Measurements from ENCODE around the gene EPS15. TPM values are rescaled to one million over a fixed set of nuclear protein-coding genes. Genes with fewer than 3 reads are reported as not detected.
"Not testable (repeated sequence)": the region's sequence is repeated elsewhere in the genome, so short reads cannot be mapped to it uniquely, and the experiment has no call there.

EPS15 gene
- 28.9 TPM for total RNA-seq
- 35.3 TPM for polyA plus RNA-seq
- long read RNA-seq, donor 1 = 0 reads
- long read RNA-seq, donor 2, partial matches to known transcripts = 43 of 43 reads
- long read RNA-seq, donor 2, other reads (novel, unspliced or antisense) = 0 of 43 reads
- long read RNA-seq, donor 3, full-length matches to known transcripts = 2 of 2 reads
- long read RNA-seq, donor 3, partial matches to known transcripts = 0 of 2 reads
- long read RNA-seq, donor 3, other reads (novel, unspliced or antisense) = 0 of 2 reads
- long read RNA-seq, donor 4, full-length matches to known transcripts = 1 of 1 reads
- long read RNA-seq, donor 4, partial matches to known transcripts = 0 of 1 reads
- long read RNA-seq, donor 4, other reads (novel, unspliced or antisense) = 0 of 1 reads
- long read RNA-seq, donor 5, full-length matches to known transcripts = 1 of 76 reads
- long read RNA-seq, donor 5, partial matches to known transcripts = 75 of 76 reads
- long read RNA-seq, donor 5, other reads (novel, unspliced or antisense) = 0 of 76 reads
- long read RNA-seq, donor 6 = 0 reads
- long read RNA-seq, donor 7, full-length matches to known transcripts = 4 of 4 reads
- long read RNA-seq, donor 7, partial matches to known transcripts = 0 of 4 reads
- long read RNA-seq, donor 7, other reads (novel, unspliced or antisense) = 0 of 4 reads
- long read RNA-seq, donor 8, full-length matches to known transcripts = 1 of 24 reads
- long read RNA-seq, donor 8, partial matches to known transcripts = 23 of 24 reads
- long read RNA-seq, donor 8, other reads (novel, unspliced or antisense) = 0 of 24 reads
- long read RNA-seq, donor 9, partial matches to known transcripts = 0 of 1 reads
- long read RNA-seq, donor 9, other reads (novel, unspliced or antisense) = 0 of 1 reads
- long read RNA-seq, donor 10, full-length matches to known transcripts = 3 of 3 reads
- long read RNA-seq, donor 10, partial matches to known transcripts = 0 of 3 reads
- long read RNA-seq, donor 10, other reads (novel, unspliced or antisense) = 0 of 3 reads

DNA sequence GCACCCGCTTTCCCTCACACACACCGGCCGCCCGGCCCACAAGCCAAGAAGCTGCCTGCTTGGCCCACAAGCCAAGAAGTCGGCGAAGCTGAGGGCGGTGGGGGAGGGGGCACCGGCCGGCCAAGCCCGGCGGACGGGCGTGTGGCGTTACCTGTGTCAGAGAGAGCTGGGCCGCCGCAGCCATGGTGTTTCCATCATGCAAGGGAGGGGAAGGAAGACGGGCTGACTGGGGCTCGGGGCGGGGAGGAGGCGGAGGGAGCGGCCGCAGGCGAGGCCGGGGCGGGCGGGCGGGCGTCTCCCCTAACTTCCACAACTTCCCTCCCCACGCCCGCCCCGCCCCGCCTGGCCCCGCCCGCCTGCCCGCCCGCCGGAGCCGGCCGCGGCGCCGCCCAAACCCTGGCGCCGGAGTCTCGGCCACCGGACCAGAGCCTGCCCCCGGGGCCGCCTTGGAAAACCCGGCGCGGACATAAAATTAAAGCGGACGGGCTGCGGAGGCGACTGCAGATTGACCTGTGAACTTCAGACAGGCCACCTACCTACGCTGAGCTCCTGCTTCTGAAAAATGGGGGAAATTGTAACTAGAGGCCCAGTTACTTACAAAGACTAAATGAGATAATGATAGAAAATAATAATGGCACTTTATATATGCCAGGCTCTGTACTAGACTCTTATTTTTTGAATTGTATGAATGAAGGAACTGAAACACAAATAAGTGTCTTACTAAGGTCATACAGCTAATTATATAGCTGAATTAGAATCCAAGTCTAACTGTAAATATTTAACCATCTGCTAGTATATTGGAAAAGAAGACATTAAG, at the start of gene EPS15:
Gene EPS15, minus strand, starts transcription at position 219 of the 817 bp plus-strand sequence. Its CDS starts 35 bp downstream, at position 184.
- H3K4me1 ChIP-seq (ENCODE audit: control insufficient read depth in 2 of 2, insufficient read depth in 2 of 2, low read length in 2 of 2) = peaks cover 7 to 14% of the 10 kb centered on the region in 2 donors
- peak within 1 kb of the TSS; percentile 68 to 86 for H3K27ac ChIP-seq (ENCODE audit: low read depth in 1 of 2, low read length in 1 of 2)
- H3K27me3 ChIP-seq (ENCODE audit: control insufficient read depth in 2 of 2, insufficient read depth in 1 of 2, low read length in 1 of 2) = no peaks in the 10 kb centered on the region
- peak in 7 of 9 donors; percentile 57 to 83 (median 60) for DNase-seq (ENCODE audit: low read depth in 6 of 9, low spot score in 9 of 9)
- WGBS = 2% methylated on average over 56 of the region's 56 CpGs
- peak within 1 kb of the TSS; percentile 74 to 80 for H3K4me3 ChIP-seq (ENCODE audit: low read length in 2 of 2)
- H3K9me3 ChIP-seq (ENCODE audit: control insufficient read depth in 2 of 2, insufficient read depth in 1 of 2, low read length in 1 of 2) = no peaks in the 10 kb centered on the region
- no peaks in the 10 kb centered on the region for H3K36me3 ChIP-seq (ENCODE audit: control insufficient read depth in 2 of 2, insufficient read depth in 2 of 2, low read length in 1 of 2)

GRCh38 chr1:51568231-51568935, 49.3 kb upstream of the EPS15 start:
- WGBS = 96% methylated on average over 7 of the region's 7 CpGs
- Histone ChIP-seq H3K4me1 (ENCODE audit: control insufficient read depth in 2 of 2, insufficient read depth in 2 of 2, low read length in 2 of 2) (peaks cover 0 to 7% of the 10 kb centered on the region in 2 donors), H3K36me3 (ENCODE audit: control insufficient read depth in 2 of 2, insufficient read depth in 2 of 2, low read length in 1 of 2) (no peaks in the 10 kb centered on the region), H3K4me3 (ENCODE audit: low read length in 2 of 2) (no peak overlapping the region), H3K27me3 (ENCODE audit: control insufficient read depth in 2 of 2, insufficient read depth in 1 of 2, low read length in 1 of 2) (no peaks in the 10 kb centered on the region), H3K9me3 (ENCODE audit: control insufficient read depth in 2 of 2, insufficient read depth in 1 of 2, low read length in 1 of 2) (no peaks in the 10 kb centered on the region), H3K27ac (ENCODE audit: low read depth in 1 of 2, low read length in 1 of 2) (no peak overlapping the region)
- DNase-seq (ENCODE audit: low read depth in 6 of 9, low spot score in 9 of 9) = no peak

- H3K9me3 ChIP-seq (ENCODE audit: control insufficient read depth in 2 of 2, insufficient read depth in 1 of 2, low read length in 1 of 2) = no peaks in the 10 kb centered on the region
- H3K4me1 ChIP-seq (ENCODE audit: control insufficient read depth in 2 of 2, insufficient read depth in 2 of 2, low read length in 2 of 2) = peaks cover 0 to 7% of the 10 kb centered on the region in 2 donors
- H3K36me3 ChIP-seq (ENCODE audit: control insufficient read depth in 2 of 2, insufficient read depth in 2 of 2, low read length in 1 of 2) = no peaks in the 10 kb centered on the region
- no peaks in the 10 kb centered on the region for H3K27me3 ChIP-seq (ENCODE audit: control insufficient read depth in 2 of 2, insufficient read depth in 1 of 2, low read length in 1 of 2)
- no peak overlapping the region for H3K4me3 ChIP-seq (ENCODE audit: low read length in 2 of 2)
- H3K27ac ChIP-seq (ENCODE audit: low read depth in 1 of 2, low read length in 1 of 2) = no peak overlapping the region
- DNase-seq (ENCODE audit: low read depth in 6 of 9, low spot score in 9 of 9) = no peak
Observed at GRCh38 chr1:51567653-51568052, 48.6 kb upstream of the EPS15 start.

GRCh38 chr1:51566260-51566659, 47.2 kb upstream of the EPS15 start:
- H3K4me3 ChIP-seq (ENCODE audit: low read length in 2 of 2) = no peak overlapping the region
- no peaks in the 10 kb centered on the region for H3K36me3 ChIP-seq (ENCODE audit: control insufficient read depth in 2 of 2, insufficient read depth in 2 of 2, low read length in 1 of 2)
- H3K27me3 ChIP-seq (ENCODE audit: control insufficient read depth in 2 of 2, insufficient read depth in 1 of 2, low read length in 1 of 2) = no peaks in the 10 kb centered on the region
- no peak overlapping the region for H3K27ac ChIP-seq (ENCODE audit: low read depth in 1 of 2, low read length in 1 of 2)
- no peak for DNase-seq (ENCODE audit: low read depth in 6 of 9, low spot score in 9 of 9)
- WGBS = 95% methylated on average over 3 of the region's 3 CpGs
- peaks cover 0 to 7% of the 10 kb centered on the region in 2 donors for H3K4me1 ChIP-seq (ENCODE audit: control insufficient read depth in 2 of 2, insufficient read depth in 2 of 2, low read length in 2 of 2)
- H3K9me3 ChIP-seq (ENCODE audit: control insufficient read depth in 2 of 2, insufficient read depth in 1 of 2, low read length in 1 of 2) = no peaks in the 10 kb centered on the region

GRCh38 chr1:51565009-51565408, 45.9 kb upstream of the EPS15 start:
- no peaks in the 10 kb centered on the region for H3K27me3 ChIP-seq (ENCODE audit: control insufficient read depth in 2 of 2, insufficient read depth in 1 of 2, low read length in 1 of 2)
- H3K4me3 ChIP-seq (ENCODE audit: low read length in 2 of 2) = no peak overlapping the region
- H3K36me3 ChIP-seq (ENCODE audit: control insufficient read depth in 2 of 2, insufficient read depth in 2 of 2, low read length in 1 of 2) = no peaks in the 10 kb centered on the region
- WGBS = 93% methylated on average over 2 of the region's 2 CpGs
- DNase-seq (ENCODE audit: low read depth in 6 of 9, low spot score in 9 of 9) = no peak
- H3K9me3 ChIP-seq (ENCODE audit: control insufficient read depth in 2 of 2, insufficient read depth in 1 of 2, low read length in 1 of 2) = no peaks in the 10 kb centered on the region
- H3K27ac ChIP-seq (ENCODE audit: low read depth in 1 of 2, low read length in 1 of 2) = no peak overlapping the region
- peaks cover 0 to 7% of the 10 kb centered on the region in 2 donors for H3K4me1 ChIP-seq (ENCODE audit: control insufficient read depth in 2 of 2, insufficient read depth in 2 of 2, low read length in 2 of 2)

DNA sequence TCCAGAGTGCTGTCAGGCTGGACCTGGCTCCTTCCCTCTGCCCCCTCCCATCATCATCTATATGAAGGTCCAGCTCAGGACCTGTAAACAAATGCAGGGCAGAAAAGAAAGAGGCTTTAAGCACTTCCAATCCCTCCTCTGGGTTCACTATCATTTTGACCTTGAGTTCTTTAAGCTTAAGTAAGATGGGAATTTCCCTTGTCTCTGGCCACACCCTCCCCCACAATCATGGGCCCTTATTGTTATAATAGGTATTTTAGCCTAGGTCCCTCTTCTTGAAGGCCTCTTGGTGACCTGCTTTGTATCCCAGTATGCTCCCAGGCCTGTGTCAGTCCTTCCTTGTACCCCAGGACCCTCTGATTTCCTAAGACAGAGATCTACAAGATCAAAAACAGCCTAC, 45.1 kb upstream of the EPS15 start:
- DNase-seq (ENCODE audit: low read depth in 6 of 9, low spot score in 9 of 9) = no peak
- Histone ChIP-seq H3K36me3 (ENCODE audit: control insufficient read depth in 2 of 2, insufficient read depth in 2 of 2, low read length in 1 of 2) (no peaks in the 10 kb centered on the region), H3K9me3 (ENCODE audit: control insufficient read depth in 2 of 2, insufficient read depth in 1 of 2, low read length in 1 of 2) (no peaks in the 10 kb centered on the region), H3K4me1 (ENCODE audit: control insufficient read depth in 2 of 2, insufficient read depth in 2 of 2, low read length in 2 of 2) (no peaks in the 10 kb centered on the region), H3K27me3 (ENCODE audit: control insufficient read depth in 2 of 2, insufficient read depth in 1 of 2, low read length in 1 of 2) (no peaks in the 10 kb centered on the region), H3K27ac (ENCODE audit: low read depth in 1 of 2, low read length in 1 of 2) (no peak overlapping the region), H3K4me3 (ENCODE audit: low read length in 2 of 2) (no peak overlapping the region)

- no peaks in the 10 kb centered on the region for H3K9me3 ChIP-seq (ENCODE audit: control insufficient read depth in 2 of 2, insufficient read depth in 1 of 2, low read length in 1 of 2)
- 100% methylated on average over 1 of the region's 1 CpG for WGBS
- H3K27me3 ChIP-seq (ENCODE audit: control insufficient read depth in 2 of 2, insufficient read depth in 1 of 2, low read length in 1 of 2) = no peaks in the 10 kb centered on the region
- DNase-seq (ENCODE audit: low read depth in 6 of 9, low spot score in 9 of 9) = no peak
- H3K4me3 ChIP-seq (ENCODE audit: low read length in 2 of 2) = no peak overlapping the region
- H3K4me1 ChIP-seq (ENCODE audit: control insufficient read depth in 2 of 2, insufficient read depth in 2 of 2, low read length in 2 of 2) = no peaks in the 10 kb centered on the region
- no peak overlapping the region for H3K27ac ChIP-seq (ENCODE audit: low read depth in 1 of 2, low read length in 1 of 2)
- no peaks in the 10 kb centered on the region for H3K36me3 ChIP-seq (ENCODE audit: control insufficient read depth in 2 of 2, insufficient read depth in 2 of 2, low read length in 1 of 2)
Observed at GRCh38 chr1:51561702-51562101, 42.6 kb upstream of the EPS15 start.

GRCh38 chr1:51560895-51561294, 41.8 kb upstream of the EPS15 start:
- not testable (repeated sequence) for H3K4me1 ChIP-seq (ENCODE audit: control insufficient read depth in 2 of 2, insufficient read depth in 2 of 2, low read length in 2 of 2); H3K27ac ChIP-seq (ENCODE audit: low read depth in 1 of 2, low read length in 1 of 2); H3K9me3 ChIP-seq (ENCODE audit: control insufficient read depth in 2 of 2, insufficient read depth in 1 of 2, low read length in 1 of 2); H3K36me3 ChIP-seq (ENCODE audit: control insufficient read depth in 2 of 2, insufficient read depth in 2 of 2, low read length in 1 of 2); H3K4me3 ChIP-seq (ENCODE audit: low read length in 2 of 2); DNase-seq (ENCODE audit: low read depth in 6 of 9, low spot score in 9 of 9); H3K27me3 ChIP-seq (ENCODE audit: control insufficient read depth in 2 of 2, insufficient read depth in 1 of 2, low read length in 1 of 2)
- 91% methylated on average over 8 of the region's 8 CpGs for WGBS

Measured in thymus (tissue), 14 donors.